ENCODE data around the gene TAGLN3. TPM values are rescaled to one million over a fixed set of nuclear protein-coding genes. Genes with fewer than 3 reads are reported as not detected.

The TAGLN3 gene
- total RNA-seq, 1 experiment from 2014 or later, result 0.37 TPM

DNA sequence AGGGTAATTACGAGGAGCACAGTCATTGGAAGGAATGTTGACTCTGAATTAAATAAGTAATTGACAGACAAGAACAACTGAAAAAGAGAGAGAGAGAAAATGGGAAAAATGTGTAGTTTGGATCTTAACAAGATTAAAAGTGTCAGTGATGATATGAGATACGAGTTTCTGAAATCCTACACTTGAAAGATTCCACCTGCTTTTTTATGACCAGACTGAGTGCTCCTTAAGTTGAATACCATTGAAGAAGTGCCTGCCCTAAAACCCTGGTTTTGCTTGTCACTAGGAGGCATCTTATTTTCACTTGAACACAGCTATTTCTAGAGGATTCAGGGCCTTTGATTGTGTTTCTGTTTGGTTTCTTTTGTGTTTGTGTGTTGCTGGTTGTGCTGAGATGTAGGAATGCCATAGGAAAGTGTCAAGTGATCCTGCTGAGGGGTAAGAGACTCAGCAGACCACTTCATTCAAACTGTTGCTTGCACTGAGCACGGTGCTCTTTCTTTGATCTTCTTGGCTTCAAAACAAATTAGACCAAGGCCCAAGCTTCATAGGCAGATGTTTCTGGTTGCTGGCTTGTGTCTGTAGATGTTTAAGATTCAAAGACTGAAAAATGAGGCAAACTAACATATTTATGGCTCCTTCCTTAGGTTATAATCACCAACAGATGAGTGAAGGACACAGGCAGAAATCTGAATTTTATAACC lies 37.1 kb upstream of the TAGLN3 start:
- H3K9me3 ChIP-seq (ENCODE audit: low read depth, low read length, poor library complexity, severe bottlenecking), result no peaks in the 10 kb centered on the region
- no peaks in the 10 kb centered on the region for H3K36me3 ChIP-seq (ENCODE audit: insufficient read depth, low read length, poor library complexity, severe bottlenecking)
- H3K4me1 ChIP-seq (ENCODE audit: insufficient read depth, low read length, poor library complexity, severe bottlenecking), result peaks cover 11% of the 10 kb centered on the region
- ChIA-PET POLR2A (ENCODE audit: low non-redundant PET) (no interaction called here), CTCF (interaction anchor here (1.4 kb wide), 1 partner anchor 67 kb away, joined by 3 read pairs; no protein-coding TSS in a partner anchor)
- intact Hi-C loops (cut with micrococcal nuclease; ENCODE audit: unreplicated experiment), result no loop called here
- DNase-seq (ENCODE audit: low spot score), result peak; percentile 22
- H3K4me3 ChIP-seq (ENCODE audit: low read depth, low read length, poor library complexity, severe bottlenecking), result no peak overlapping the region
- H3K27ac ChIP-seq (ENCODE audit: low read depth, low read length, poor library complexity, severe bottlenecking), result no peak overlapping the region
- TF ChIP-seq EZH2 (IDR thresholded peaks at IDR 0.05; ENCODE audit: borderline replicate concordance, low read depth, low read length, poor library complexity, severe bottlenecking), result no peak
- peak; percentile 37; the same call in 1 of the 2 replicates for TF ChIP-seq CTCF (conservative IDR thresholded peaks at IDR 0.05; ENCODE audit: low read depth, low read length)
- H3K27me3 ChIP-seq (replicated peaks; ENCODE audit: insufficient read depth, low read depth, low read length, poor library complexity), result no peaks in the 10 kb centered on the region
- no TSS peak for BruUV-seq (replicated peaks)

GRCh38 chr3:111963424-111963823 lies 35.3 kb upstream of the TAGLN3 start:
- no peaks in the 10 kb centered on the region for H3K27me3 ChIP-seq (replicated peaks; ENCODE audit: insufficient read depth, low read depth, low read length, poor library complexity)
- CTCF ChIA-PET, result interaction anchor here (0.6 kb wide), 1 partner anchor 1265 kb away, joined by 7 read pairs; no protein-coding TSS in a partner anchor
- POLR2A ChIA-PET (ENCODE audit: low non-redundant PET), result no interaction called here
- no peaks in the 10 kb centered on the region for H3K36me3 ChIP-seq (ENCODE audit: insufficient read depth, low read length, poor library complexity, severe bottlenecking)
- no TSS peak for BruUV-seq (replicated peaks)
- intact Hi-C loops (cut with micrococcal nuclease; ENCODE audit: unreplicated experiment), result no loop called here
- H3K27ac ChIP-seq (ENCODE audit: low read depth, low read length, poor library complexity, severe bottlenecking), result no peak overlapping the region
- no peaks in the 10 kb centered on the region for H3K9me3 ChIP-seq (ENCODE audit: low read depth, low read length, poor library complexity, severe bottlenecking)
- no peak for DNase-seq (ENCODE audit: low spot score)
- TF ChIP-seq EZH2 (IDR thresholded peaks at IDR 0.05; ENCODE audit: borderline replicate concordance, low read depth, low read length, poor library complexity, severe bottlenecking) (no peak), CTCF (conservative IDR thresholded peaks at IDR 0.05; ENCODE audit: low read depth, low read length) (no peak)
- no peak overlapping the region for H3K4me3 ChIP-seq (ENCODE audit: low read depth, low read length, poor library complexity, severe bottlenecking)
- H3K4me1 ChIP-seq (ENCODE audit: insufficient read depth, low read length, poor library complexity, severe bottlenecking), result peaks cover 16% of the 10 kb centered on the region

DNA sequence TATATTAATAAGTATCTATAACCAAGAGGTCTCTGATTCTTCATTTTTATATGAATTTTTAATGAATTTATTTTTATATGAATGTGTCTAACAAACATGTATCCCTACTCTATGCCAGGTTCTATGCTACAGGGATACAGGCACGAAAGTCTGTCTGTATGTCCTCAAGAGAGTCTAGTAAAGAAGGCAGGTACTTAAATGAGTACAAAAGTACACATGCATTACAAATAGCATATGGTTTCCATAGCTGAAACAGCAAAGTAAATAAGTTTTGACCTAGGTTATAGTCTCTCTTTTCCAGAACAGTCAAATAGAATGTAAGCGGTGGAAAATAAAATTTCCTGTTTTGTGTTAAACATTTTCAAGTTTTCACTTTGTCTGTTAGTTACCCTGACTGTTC lies 33.2 kb upstream of the TAGLN3 start:
- Histone ChIP-seq H3K27me3 (replicated peaks; ENCODE audit: insufficient read depth, low read depth, low read length, poor library complexity) (no peaks in the 10 kb centered on the region), H3K9me3 (ENCODE audit: low read depth, low read length, poor library complexity, severe bottlenecking) (no peaks in the 10 kb centered on the region), H3K36me3 (ENCODE audit: insufficient read depth, low read length, poor library complexity, severe bottlenecking) (no peaks in the 10 kb centered on the region), H3K4me1 (ENCODE audit: insufficient read depth, low read length, poor library complexity, severe bottlenecking) (peaks cover 16% of the 10 kb centered on the region), H3K27ac (ENCODE audit: low read depth, low read length, poor library complexity, severe bottlenecking) (no peak overlapping the region), H3K4me3 (ENCODE audit: low read depth, low read length, poor library complexity, severe bottlenecking) (no peak overlapping the region)
- POLR2A ChIA-PET (ENCODE audit: low non-redundant PET), result no interaction called here
- BruUV-seq (replicated peaks), result no TSS peak
- TF ChIP-seq CTCF (conservative IDR thresholded peaks at IDR 0.05; ENCODE audit: low read depth, low read length) (no peak), EZH2 (IDR thresholded peaks at IDR 0.05; ENCODE audit: borderline replicate concordance, low read depth, low read length, poor library complexity, severe bottlenecking) (no peak)
- CTCF ChIA-PET, result interaction anchor here (1.1 kb wide), 1 partner anchor 70 kb away, joined by 3 read pairs; no protein-coding TSS in a partner anchor
- DNase-seq (ENCODE audit: low spot score), result no peak
- intact Hi-C loops (cut with micrococcal nuclease; ENCODE audit: unreplicated experiment), result loop anchor here (5.0 kb wide), 1 partner anchor 298 kb away; no protein-coding TSS in a partner anchor
